ENCODE results near the gene STAC3.

STAC3 gene

GRCh38 chr12:57232156-57232756 is 18.7 kb downstream of the STAC3 start:
- Histone ChIP-seq H2BK120ac (ENCODE audit: low read depth, low read length) (no peak overlapping the region), H2BK12ac (ENCODE audit: low read length in 2 of 2) (no peak overlapping the region), H3K27me3 (ENCODE audit: control insufficient read depth in 1 of 2, insufficient read depth in 1 of 2, low read length in 2 of 2) (peaks cover 6 to 21% of the 10 kb centered on the region in 2 experiments), H3K4ac (ENCODE audit: low read depth in 1 of 2, low read length in 2 of 2) (no peak overlapping the region), H3K4me3 (ENCODE audit: insufficient read depth in 1 of 2, low read depth in 1 of 2, low read length in 2 of 2) (no peak overlapping the region), H3K14ac (ENCODE audit: low read length in 2 of 2) (no peak overlapping the region), H3K36me3 (ENCODE audit: control insufficient read depth in 1 of 2, insufficient read depth in 2 of 2, low read depth in 1 of 2, low read length in 2 of 2) (peaks cover 42 to 54% of the 10 kb centered on the region in 2 experiments), H2BK5ac (ENCODE audit: low read depth, low read length, poor library complexity, severe bottlenecking) (no peak overlapping the region), H3K23ac (ENCODE audit: low read length in 2 of 2) (peak overlapping the region in 1 of 2 experiments; percentile 61), H3K18ac (ENCODE audit: low read depth in 1 of 2, low read length in 2 of 2) (no peak overlapping the region), H2AFZ (ENCODE audit: low read depth, low read length) (no peak overlapping the region), H3K4me1 (ENCODE audit: control insufficient read depth, insufficient read depth, low read depth, low read length) (peaks cover 21% of the 10 kb centered on the region), H3K27ac (ENCODE audit: low read length, poor library complexity, severe bottlenecking) (no peak overlapping the region), H4K8ac (ENCODE audit: low read length) (no peak overlapping the region), H4K91ac (ENCODE audit: low read length) (no peak overlapping the region), H3K9me3 (ENCODE audit: control insufficient read depth, low read length) (no peaks in the 10 kb centered on the region), H3K4me2 (ENCODE audit: low read length, poor library complexity, severe bottlenecking) (no peak overlapping the region), H2AK5ac (ENCODE audit: low read length, severe bottlenecking) (no peak overlapping the region), H3K79me1 (replicated peaks; ENCODE audit: low read length, poor library complexity, severe bottlenecking) (peaks cover 23% of the 10 kb centered on the region), H3K9ac (ENCODE audit: low read length) (no peak overlapping the region), H2BK15ac (ENCODE audit: low read depth, poor library complexity, severe bottlenecking) (no peak overlapping the region)
- WGBS = 96% methylated on average over 19 of the region's 19 CpGs
- DNase-seq = no peak

GRCh38 chr12:57231276-57232021 is 19.5 kb downstream of the STAC3 start:
- no peak for DNase-seq
- WGBS = 97% methylated on average over 10 of the region's 13 CpGs
- peak overlapping the region in 1 of 2 experiments; percentile 10 for H3K4ac ChIP-seq (ENCODE audit: low read depth in 1 of 2, low read length in 2 of 2)

GRCh38 chr12:57230381-57231155 is 20.4 kb downstream of the STAC3 start:
- Histone ChIP-seq H2BK5ac (ENCODE audit: low read depth, low read length, poor library complexity, severe bottlenecking) (no peak overlapping the region), H3K23ac (ENCODE audit: low read length in 2 of 2) (no peak overlapping the region), H3K4ac (ENCODE audit: low read depth in 1 of 2, low read length in 2 of 2) (peak overlapping the region; percentile 16 to 56), H3K79me1 (replicated peaks; ENCODE audit: low read length, poor library complexity, severe bottlenecking) (peaks cover 23% of the 10 kb centered on the region), H2AFZ (ENCODE audit: low read depth, low read length) (no peak overlapping the region), H4K91ac (ENCODE audit: low read length) (peak overlapping the region; percentile 94), H4K8ac (ENCODE audit: low read length) (peak overlapping the region; percentile 78), H3K9me3 (ENCODE audit: control insufficient read depth, low read length) (no peaks in the 10 kb centered on the region), H2AK5ac (ENCODE audit: low read length, severe bottlenecking) (no peak overlapping the region), H3K4me1 (ENCODE audit: control insufficient read depth, insufficient read depth, low read depth, low read length) (peaks cover 33% of the 10 kb centered on the region), H3K18ac (ENCODE audit: low read depth in 1 of 2, low read length in 2 of 2) (peak overlapping the region; percentile 2 to 81), H2BK15ac (ENCODE audit: low read depth, poor library complexity, severe bottlenecking) (no peak overlapping the region), H3K27ac (ENCODE audit: low read length, poor library complexity, severe bottlenecking) (peak overlapping the region; percentile 96), H2BK120ac (ENCODE audit: low read depth, low read length) (peak overlapping the region; percentile 44), H3K36me3 (ENCODE audit: control insufficient read depth in 1 of 2, insufficient read depth in 2 of 2, low read depth in 1 of 2, low read length in 2 of 2) (peaks cover 42 to 45% of the 10 kb centered on the region in 2 experiments), H3K9ac (ENCODE audit: low read length) (peak overlapping the region; percentile 98), H2BK12ac (ENCODE audit: low read length in 2 of 2) (peak overlapping the region; percentile 4 to 7), H3K4me3 (ENCODE audit: insufficient read depth in 1 of 2, low read depth in 1 of 2, low read length in 2 of 2) (peak overlapping the region; percentile 70 to 86), H3K27me3 (ENCODE audit: control insufficient read depth in 1 of 2, insufficient read depth in 1 of 2, low read length in 2 of 2) (peaks cover 9 to 22% of the 10 kb centered on the region in 2 experiments), H3K4me2 (ENCODE audit: low read length, poor library complexity, severe bottlenecking) (peak overlapping the region; percentile 76), H3K14ac (ENCODE audit: low read length in 2 of 2) (peak overlapping the region in 1 of 2 experiments; percentile 64)
- no peak for DNase-seq
- 42% methylated on average over 9 of the region's 10 CpGs for WGBS

More at GRCh38 chr12:57231276-57232021, 19.5 kb downstream of the STAC3 start:
- no peak overlapping the region for H2AK5ac ChIP-seq (ENCODE audit: low read length, severe bottlenecking)
- H3K4me1 ChIP-seq (ENCODE audit: control insufficient read depth, insufficient read depth, low read depth, low read length) = peaks cover 29% of the 10 kb centered on the region
- no peak overlapping the region for H2BK120ac ChIP-seq (ENCODE audit: low read depth, low read length)
- H2BK12ac ChIP-seq (ENCODE audit: low read length in 2 of 2) = no peak overlapping the region
- no peak overlapping the region for H3K27ac ChIP-seq (ENCODE audit: low read length, poor library complexity, severe bottlenecking)
- peak overlapping the region; percentile 98 for H3K9ac ChIP-seq (ENCODE audit: low read length)
- peaks cover 1 to 21% of the 10 kb centered on the region in 2 experiments for H3K27me3 ChIP-seq (ENCODE audit: control insufficient read depth in 1 of 2, insufficient read depth in 1 of 2, low read length in 2 of 2)
- H3K14ac ChIP-seq (ENCODE audit: low read length in 2 of 2) = peak overlapping the region in 1 of 2 experiments; percentile 26
- H3K18ac ChIP-seq (ENCODE audit: low read depth in 1 of 2, low read length in 2 of 2) = peak overlapping the region in 1 of 2 experiments; percentile 16
- peak overlapping the region; percentile 21 for H3K4me2 ChIP-seq (ENCODE audit: low read length, poor library complexity, severe bottlenecking)
- H3K23ac ChIP-seq (ENCODE audit: low read length in 2 of 2) = no peak overlapping the region
- peak overlapping the region; percentile 47 for H4K91ac ChIP-seq (ENCODE audit: low read length)
- H3K36me3 ChIP-seq (ENCODE audit: control insufficient read depth in 1 of 2, insufficient read depth in 2 of 2, low read depth in 1 of 2, low read length in 2 of 2) = peaks cover 42 to 54% of the 10 kb centered on the region in 2 experiments
- peak overlapping the region in 1 of 2 experiments; percentile 86 for H3K4me3 ChIP-seq (ENCODE audit: insufficient read depth in 1 of 2, low read depth in 1 of 2, low read length in 2 of 2)
- H2AFZ ChIP-seq (ENCODE audit: low read depth, low read length) = no peak overlapping the region
- peak overlapping the region; percentile 61 for H2BK15ac ChIP-seq (ENCODE audit: low read depth, poor library complexity, severe bottlenecking)
- H3K9me3 ChIP-seq (ENCODE audit: control insufficient read depth, low read length) = no peaks in the 10 kb centered on the region
- peaks cover 23% of the 10 kb centered on the region for H3K79me1 ChIP-seq (replicated peaks; ENCODE audit: low read length, poor library complexity, severe bottlenecking)
- H4K8ac ChIP-seq (ENCODE audit: low read length) = peak overlapping the region; percentile 47
- H2BK5ac ChIP-seq (ENCODE audit: low read depth, low read length, poor library complexity, severe bottlenecking) = no peak overlapping the region

All from mesenchymal stem cell (in vitro differentiated cells and primary cell).